ENCODE data around the gene METTL27. TPM values are rescaled to one million over a fixed set of nuclear protein-coding genes. Genes with fewer than 3 reads are reported as not detected.

Gene METTL27
- total RNA-seq, 1 experiment from 2014 or later: 4.3 TPM

DNA sequence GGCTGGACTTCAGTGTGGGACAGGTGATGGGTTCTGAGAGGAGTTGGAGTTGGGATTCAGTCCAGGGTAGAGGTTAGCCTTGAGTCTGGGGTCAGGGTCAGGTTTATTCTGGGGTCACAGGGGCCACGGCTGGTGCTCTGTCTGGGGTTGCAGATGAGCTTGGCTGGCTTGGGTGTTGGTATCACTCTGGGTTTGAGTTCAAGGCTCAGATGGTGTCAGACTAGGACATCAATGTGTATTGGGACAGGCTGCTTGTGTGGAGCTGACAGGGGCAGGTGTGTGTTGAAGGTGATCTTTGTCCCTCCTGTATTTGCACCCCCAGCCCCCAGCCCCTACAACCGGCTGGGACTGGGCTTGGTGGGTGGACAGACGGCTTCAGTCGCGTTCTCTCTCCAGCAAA, 45.4 kb upstream of the METTL27 start (continued):
- TF ChIP-seq, protein P1, sequence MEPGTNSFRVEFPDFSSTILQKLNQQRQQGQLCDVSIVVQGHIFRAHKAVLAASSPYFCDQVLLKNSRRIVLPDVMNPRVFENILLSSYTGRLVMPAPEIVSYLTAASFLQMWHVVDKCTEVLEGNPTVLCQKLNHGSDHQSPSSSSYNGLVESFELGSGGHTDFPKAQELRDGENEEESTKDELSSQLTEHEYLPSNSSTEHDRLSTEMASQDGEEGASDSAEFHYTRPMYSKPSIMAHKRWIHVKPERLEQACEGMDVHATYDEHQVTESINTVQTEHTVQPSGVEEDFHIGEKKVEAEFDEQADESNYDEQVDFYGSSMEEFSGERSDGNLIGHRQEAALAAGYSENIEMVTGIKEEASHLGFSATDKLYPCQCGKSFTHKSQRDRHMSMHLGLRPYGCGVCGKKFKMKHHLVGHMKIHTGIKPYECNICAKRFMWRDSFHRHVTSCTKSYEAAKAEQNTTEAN (CRISPR knock-in tag; IDR thresholded peaks at IDR 0.05): no peak
- TF ChIP-seq MXD4 (CRISPR knock-in tag; IDR thresholded peaks at IDR 0.05; ENCODE audit: borderline replicate concordance) (no peak), ZMAT4 (CRISPR knock-in tag; IDR thresholded peaks at IDR 0.05) (no peak), TP53 (CRISPR knock-in tag; IDR thresholded peaks at IDR 0.05) (no peak), NFYB (CRISPR knock-in tag; conservative IDR thresholded peaks at IDR 0.05; ENCODE audit: low read depth) (no peak)
- TF ChIP-seq, protein P2, sequence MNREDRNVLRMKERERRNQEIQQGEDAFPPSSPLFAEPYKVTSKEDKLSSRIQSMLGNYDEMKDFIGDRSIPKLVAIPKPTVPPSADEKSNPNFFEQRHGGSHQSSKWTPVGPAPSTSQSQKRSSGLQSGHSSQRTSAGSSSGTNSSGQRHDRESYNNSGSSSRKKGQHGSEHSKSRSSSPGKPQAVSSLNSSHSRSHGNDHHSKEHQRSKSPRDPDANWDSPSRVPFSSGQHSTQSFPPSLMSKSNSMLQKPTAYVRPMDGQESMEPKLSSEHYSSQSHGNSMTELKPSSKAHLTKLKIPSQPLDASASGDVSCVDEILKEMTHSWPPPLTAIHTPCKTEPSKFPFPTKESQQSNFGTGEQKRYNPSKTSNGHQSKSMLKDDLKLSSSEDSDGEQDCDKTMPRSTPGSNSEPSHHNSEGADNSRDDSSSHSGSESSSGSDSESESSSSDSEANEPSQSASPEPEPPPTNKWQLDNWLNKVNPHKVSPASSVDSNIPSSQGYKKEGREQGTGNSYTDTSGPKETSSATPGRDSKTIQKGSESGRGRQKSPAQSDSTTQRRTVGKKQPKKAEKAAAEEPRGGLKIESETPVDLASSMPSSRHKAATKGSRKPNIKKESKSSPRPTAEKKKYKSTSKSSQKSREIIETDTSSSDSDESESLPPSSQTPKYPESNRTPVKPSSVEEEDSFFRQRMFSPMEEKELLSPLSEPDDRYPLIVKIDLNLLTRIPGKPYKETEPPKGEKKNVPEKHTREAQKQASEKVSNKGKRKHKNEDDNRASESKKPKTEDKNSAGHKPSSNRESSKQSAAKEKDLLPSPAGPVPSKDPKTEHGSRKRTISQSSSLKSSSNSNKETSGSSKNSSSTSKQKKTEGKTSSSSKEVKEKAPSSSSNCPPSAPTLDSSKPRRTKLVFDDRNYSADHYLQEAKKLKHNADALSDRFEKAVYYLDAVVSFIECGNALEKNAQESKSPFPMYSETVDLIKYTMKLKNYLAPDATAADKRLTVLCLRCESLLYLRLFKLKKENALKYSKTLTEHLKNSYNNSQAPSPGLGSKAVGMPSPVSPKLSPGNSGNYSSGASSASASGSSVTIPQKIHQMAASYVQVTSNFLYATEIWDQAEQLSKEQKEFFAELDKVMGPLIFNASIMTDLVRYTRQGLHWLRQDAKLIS (CRISPR knock-in tag; IDR thresholded peaks at IDR 0.05; ENCODE audit: borderline replicate concordance): no peak
- TF ChIP-seq, protein P3, sequence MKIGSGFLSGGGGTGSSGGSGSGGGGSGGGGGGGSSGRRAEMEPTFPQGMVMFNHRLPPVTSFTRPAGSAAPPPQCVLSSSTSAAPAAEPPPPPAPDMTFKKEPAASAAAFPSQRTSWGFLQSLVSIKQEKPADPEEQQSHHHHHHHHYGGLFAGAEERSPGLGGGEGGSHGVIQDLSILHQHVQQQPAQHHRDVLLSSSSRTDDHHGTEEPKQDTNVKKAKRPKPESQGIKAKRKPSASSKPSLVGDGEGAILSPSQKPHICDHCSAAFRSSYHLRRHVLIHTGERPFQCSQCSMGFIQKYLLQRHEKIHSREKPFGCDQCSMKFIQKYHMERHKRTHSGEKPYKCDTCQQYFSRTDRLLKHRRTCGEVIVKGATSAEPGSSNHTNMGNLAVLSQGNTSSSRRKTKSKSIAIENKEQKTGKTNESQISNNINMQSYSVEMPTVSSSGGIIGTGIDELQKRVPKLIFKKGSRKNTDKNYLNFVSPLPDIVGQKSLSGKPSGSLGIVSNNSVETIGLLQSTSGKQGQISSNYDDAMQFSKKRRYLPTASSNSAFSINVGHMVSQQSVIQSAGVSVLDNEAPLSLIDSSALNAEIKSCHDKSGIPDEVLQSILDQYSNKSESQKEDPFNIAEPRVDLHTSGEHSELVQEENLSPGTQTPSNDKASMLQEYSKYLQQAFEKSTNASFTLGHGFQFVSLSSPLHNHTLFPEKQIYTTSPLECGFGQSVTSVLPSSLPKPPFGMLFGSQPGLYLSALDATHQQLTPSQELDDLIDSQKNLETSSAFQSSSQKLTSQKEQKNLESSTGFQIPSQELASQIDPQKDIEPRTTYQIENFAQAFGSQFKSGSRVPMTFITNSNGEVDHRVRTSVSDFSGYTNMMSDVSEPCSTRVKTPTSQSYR (CRISPR knock-in tag; IDR thresholded peaks at IDR 0.05): no peak

DNA sequence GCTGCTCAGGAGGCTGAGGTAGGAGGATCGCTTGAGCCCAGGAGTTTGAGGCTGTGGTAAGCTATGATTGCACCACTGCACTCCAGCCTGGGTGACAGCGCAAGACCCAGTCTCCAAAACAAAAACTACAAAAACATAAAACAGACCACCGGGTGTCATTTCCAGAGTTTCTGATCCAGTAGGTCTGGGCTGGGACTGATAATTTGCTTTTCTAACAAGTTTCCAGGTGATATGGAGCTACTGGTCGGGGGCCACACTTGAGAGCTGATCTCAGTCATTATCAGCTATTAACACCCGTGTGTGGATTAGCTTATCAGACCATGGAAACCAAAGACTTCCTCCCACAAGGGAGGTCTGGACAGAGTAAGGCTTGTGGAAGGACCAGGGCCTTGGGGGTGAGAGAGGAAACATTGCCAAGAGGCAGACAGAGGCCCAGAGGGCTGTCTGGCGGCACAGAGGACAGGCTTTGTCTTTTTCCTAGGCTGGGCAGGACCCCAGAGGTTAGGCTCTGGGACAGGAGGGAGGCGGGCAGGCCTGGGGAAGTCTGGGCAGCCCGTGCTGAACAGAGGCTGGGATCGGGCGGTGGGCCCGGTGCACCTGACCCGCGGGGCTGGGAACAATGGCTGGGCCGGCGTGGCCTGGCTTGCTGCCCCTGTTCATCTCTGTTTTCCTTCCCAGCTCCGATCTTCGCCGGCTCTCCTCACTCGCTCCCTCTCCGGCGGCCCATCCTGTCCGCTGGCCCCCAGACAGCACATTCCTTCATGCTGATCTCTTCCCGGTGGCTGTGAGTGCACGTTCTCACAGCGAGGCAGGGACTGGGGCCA, 43.9 kb upstream of the METTL27 start:
- Mint-ChIP-seq H3K4me3 (no peak overlapping the region), H3K27ac (peak overlapping the region; percentile 24; the same call in 1 of the 2 replicates), H3K27me3 (ENCODE audit: low read depth) (no peaks in the 10 kb centered on the region; the same call in 1 of the 2 replicates), H3K9me3 (no peaks in the 10 kb centered on the region), H3K36me3 (no peaks in the 10 kb centered on the region), H3K4me1 (peaks cover 8% of the 10 kb centered on the region; the same call in 1 of the 2 replicates)
- ChIA-PET CTCF (interaction anchor here (1.3 kb wide), 1 partner anchor 141 kb away, joined by 5 read pairs; no protein-coding TSS in a partner anchor), POLR2A (no interaction called here)
- peak; percentile 61 for ATAC-seq
- DNase-seq (ENCODE audit: low spot score): no peak
- TF ChIP-seq, protein P4, sequence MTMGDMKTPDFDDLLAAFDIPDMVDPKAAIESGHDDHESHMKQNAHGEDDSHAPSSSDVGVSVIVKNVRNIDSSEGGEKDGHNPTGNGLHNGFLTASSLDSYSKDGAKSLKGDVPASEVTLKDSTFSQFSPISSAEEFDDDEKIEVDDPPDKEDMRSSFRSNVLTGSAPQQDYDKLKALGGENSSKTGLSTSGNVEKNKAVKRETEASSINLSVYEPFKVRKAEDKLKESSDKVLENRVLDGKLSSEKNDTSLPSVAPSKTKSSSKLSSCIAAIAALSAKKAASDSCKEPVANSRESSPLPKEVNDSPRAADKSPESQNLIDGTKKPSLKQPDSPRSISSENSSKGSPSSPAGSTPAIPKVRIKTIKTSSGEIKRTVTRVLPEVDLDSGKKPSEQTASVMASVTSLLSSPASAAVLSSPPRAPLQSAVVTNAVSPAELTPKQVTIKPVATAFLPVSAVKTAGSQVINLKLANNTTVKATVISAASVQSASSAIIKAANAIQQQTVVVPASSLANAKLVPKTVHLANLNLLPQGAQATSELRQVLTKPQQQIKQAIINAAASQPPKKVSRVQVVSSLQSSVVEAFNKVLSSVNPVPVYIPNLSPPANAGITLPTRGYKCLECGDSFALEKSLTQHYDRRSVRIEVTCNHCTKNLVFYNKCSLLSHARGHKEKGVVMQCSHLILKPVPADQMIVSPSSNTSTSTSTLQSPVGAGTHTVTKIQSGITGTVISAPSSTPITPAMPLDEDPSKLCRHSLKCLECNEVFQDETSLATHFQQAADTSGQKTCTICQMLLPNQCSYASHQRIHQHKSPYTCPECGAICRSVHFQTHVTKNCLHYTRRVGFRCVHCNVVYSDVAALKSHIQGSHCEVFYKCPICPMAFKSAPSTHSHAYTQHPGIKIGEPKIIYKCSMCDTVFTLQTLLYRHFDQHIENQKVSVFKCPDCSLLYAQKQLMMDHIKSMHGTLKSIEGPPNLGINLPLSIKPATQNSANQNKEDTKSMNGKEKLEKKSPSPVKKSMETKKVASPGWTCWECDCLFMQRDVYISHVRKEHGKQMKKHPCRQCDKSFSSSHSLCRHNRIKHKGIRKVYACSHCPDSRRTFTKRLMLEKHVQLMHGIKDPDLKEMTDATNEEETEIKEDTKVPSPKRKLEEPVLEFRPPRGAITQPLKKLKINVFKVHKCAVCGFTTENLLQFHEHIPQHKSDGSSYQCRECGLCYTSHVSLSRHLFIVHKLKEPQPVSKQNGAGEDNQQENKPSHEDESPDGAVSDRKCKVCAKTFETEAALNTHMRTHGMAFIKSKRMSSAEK (CRISPR knock-in tag; IDR thresholded peaks at IDR 0.05; ENCODE audit: borderline replicate concordance): no peak
- TF ChIP-seq ZBTB21 (CRISPR knock-in tag; IDR thresholded peaks at IDR 0.05; ENCODE audit: borderline replicate concordance) (no peak), ETV6 (CRISPR knock-in tag; IDR thresholded peaks at IDR 0.05) (no peak), NR3C1 (CRISPR knock-in tag; conservative IDR thresholded peaks at IDR 0.05; ENCODE audit: low read depth) (no peak), ESRRA (CRISPR knock-in tag; IDR thresholded peaks at IDR 0.05; ENCODE audit: borderline replicate concordance) (no peak), SP1 (CRISPR knock-in tag; conservative IDR thresholded peaks at IDR 0.05) (no peak), NFE2L1 (CRISPR knock-in tag; IDR thresholded peaks at IDR 0.05) (no peak), MYBL2 (CRISPR knock-in tag; IDR thresholded peaks at IDR 0.05) (no peak), USF1 (CRISPR knock-in tag; IDR thresholded peaks at IDR 0.05) (no peak)

Measured in WTC11 (cell line).